Liver (tissue), 9 donors: ENCODE measurements around the gene THNSL1. TPM values are rescaled to one million over a fixed set of nuclear protein-coding genes. Genes with fewer than 3 reads are reported as not detected.

Experiments used
- DNase-seq: peaks from one replicate; pipeline ENCODE4 v3.0.0-alpha.2; 2017; ENCODE audit warnings: low spot score
- H3K27ac ChIP-seq, 2 donors: one replicate each; pipeline ENCODE4 v1.7.0; 2013; ENCODE audit warnings: inconsistent platforms in 2 of 2, low read length in 2 of 2, control low read depth in 1 of 2, low read depth in 1 of 2, mild to moderate bottlenecking in 1 of 2
- H3K27me3 ChIP-seq, 4 donors: one replicate each; pipeline versions ENCODE4 v1.6.1 to v1.7.0; 2013; ENCODE audit warnings: low read length in 3 of 4, inconsistent platforms in 1 of 4, mild to moderate bottlenecking in 1 of 4, moderate library complexity in 1 of 4; ENCODE audit not compliant: control insufficient read depth in 4 of 4, insufficient read depth in 4 of 4
- H3K36me3 ChIP-seq, 4 donors: one replicate each; pipeline versions ENCODE4 v1.6.1 to v1.7.0; 2013; ENCODE audit warnings: low read length in 3 of 4, mild to moderate bottlenecking in 3 of 4, low read depth in 1 of 4, moderate library complexity in 1 of 4; ENCODE audit not compliant: control insufficient read depth in 4 of 4, insufficient read depth in 3 of 4
- H3K4me1 ChIP-seq, 4 donors: one replicate each; pipeline versions ENCODE4 v1.6.1 to v1.7.0; 2013; ENCODE audit warnings: low read length in 3 of 4, mild to moderate bottlenecking in 3 of 4, moderate library complexity in 1 of 4; ENCODE audit not compliant: control insufficient read depth in 4 of 4, insufficient read depth in 4 of 4
- H3K4me3 ChIP-seq, 3 donors: one replicate each; pipeline versions ENCODE4 v1.6.1 to v1.7.0; 2013; ENCODE audit warnings: low read length in 3 of 3, control low read depth in 1 of 3, low read depth in 1 of 3, mild to moderate bottlenecking in 1 of 3
- H3K9ac ChIP-seq, 2 donors: one replicate each; pipeline ENCODE4 v1.7.0; 2013; ENCODE audit warnings: low read length in 2 of 2, mild to moderate bottlenecking in 2 of 2, moderate library complexity in 2 of 2, control low read depth in 1 of 2, low read depth in 1 of 2
- H3K9me3 ChIP-seq, 4 donors: one replicate each; pipeline versions ENCODE4 v1.6.1 to v1.7.0; 2013; ENCODE audit warnings: low read length in 3 of 4; ENCODE audit not compliant: control insufficient read depth in 4 of 4
- ATF3 ChIP-seq: IDR thresholded peaks from 2 replicates; pipeline ENCODE4 v1.6.1; 2016; ENCODE audit warnings: antibody characterized with exemption
- CTCF ChIP-seq: fragments of 150-350 bp; IDR thresholded peaks from 2 replicates; pipeline ENCODE4 v1.5.1; 2017; ENCODE audit warnings: improper control_type of control experiment, low read depth, low read length; ENCODE audit not compliant: missing input control
- EGR1 ChIP-seq, 2 donors: IDR thresholded peaks; 2 replicates each; pipeline ENCODE4 v1.6.1; 2016 to 2018; ENCODE audit warnings: antibody characterized with exemption in 2 of 2, low read depth in 2 of 2
- FOXA1 ChIP-seq: IDR thresholded peaks from 2 replicates; pipeline ENCODE4 v1.6.1; 2016; ENCODE audit warnings: antibody characterized with exemption
- FOXA2 ChIP-seq: IDR thresholded peaks from 2 replicates; pipeline ENCODE4 v1.6.1; 2016; ENCODE audit warnings: antibody characterized with exemption
- GABPA ChIP-seq, 2 donors: IDR thresholded peaks in 1 of 2; conservative IDR thresholded peaks in 1 of 2; 2 replicates each; pipeline ENCODE4 v1.6.1; 2016; ENCODE audit warnings: antibody characterized with exemption in 2 of 2, mild to moderate bottlenecking in 1 of 2, moderate library complexity in 1 of 2
- HNF4A ChIP-seq, 2 donors: conservative IDR thresholded peaks; 2 replicates each; pipeline ENCODE4 v1.6.1; 2016; ENCODE audit warnings: antibody characterized with exemption in 2 of 2, mild to moderate bottlenecking in 2 of 2
- HNF4G ChIP-seq: IDR thresholded peaks from 2 replicates; pipeline ENCODE4 v1.6.1; 2016; ENCODE audit warnings: antibody characterized with exemption
- JUND ChIP-seq, 2 donors: IDR thresholded peaks; 2 replicates each; pipeline ENCODE4 v1.6.1; 2016; ENCODE audit warnings: antibody characterized with exemption in 2 of 2
- NR2F2 ChIP-seq: IDR thresholded peaks from 2 replicates; pipeline ENCODE4 v1.6.1; 2016; ENCODE audit warnings: antibody characterized with exemption
- RAD21 ChIP-seq, 2 donors: IDR thresholded peaks; 2 replicates each; pipeline ENCODE4 v1.6.1; 2016; ENCODE audit warnings: antibody characterized with exemption in 2 of 2, mild to moderate bottlenecking in 2 of 2
- REST ChIP-seq: IDR thresholded peaks from 2 replicates; pipeline ENCODE4 v1.6.1; 2016; ENCODE audit warnings: antibody characterized with exemption, mild to moderate bottlenecking
- RXRA ChIP-seq, 2 donors: IDR thresholded peaks; 2 replicates each; pipeline ENCODE4 v1.6.1; 2017 to 2018; ENCODE audit warnings: antibody characterized with exemption in 2 of 2, mild to moderate bottlenecking in 1 of 2
- SP1 ChIP-seq: IDR thresholded peaks from 2 replicates; pipeline ENCODE4 v1.6.1; 2018; ENCODE audit warnings: antibody characterized with exemption, mild to moderate bottlenecking
- TAF1 ChIP-seq: conservative IDR thresholded peaks from 2 replicates; pipeline ENCODE4 v1.6.1; 2016; ENCODE audit warnings: antibody characterized with exemption, mild to moderate bottlenecking
- YY1 ChIP-seq: IDR thresholded peaks from 2 replicates; pipeline ENCODE4 v1.6.1; 2016; ENCODE audit warnings: antibody characterized with exemption, mild to moderate bottlenecking
- ZBTB33 ChIP-seq: IDR thresholded peaks from 2 replicates; pipeline ENCODE4 v1.6.1; 2016; ENCODE audit warnings: antibody characterized with exemption
- WGBS: extraction: QIAGEN DNeasy Blood & Tissue Kit; methylation state at CpG from one replicate; pipeline ENCODE4 v1.1.7; 2013; 5-methylcytosine and 5-hydroxymethylcytosine counted together
- polyA plus RNA-seq, 2 donors: library from polyadenylated mRNA; stranded (reverse) in 1 of 2; unstranded in 1 of 2; fragments of 200-250 nt in 1 of 2; fragments of >200 nt in 1 of 2; fragmentation: Nextera tagmentation in 1 of 2; extraction: Ambion mirVana in 1 of 2; gene quantifications; one replicate each; pipeline versions ENCODE4 v1.2.1 to v1.2.3, GENCODE V29; 2013 to 2015
- total RNA-seq, 2 donors: library from RNA; depleted of rRNA; stranded (reverse); fragments of >200 nt; gene quantifications; one replicate each; pipeline ENCODE4 v1.2.3, GENCODE V29; 2014
- TF ChIP-seq, protein P1 (sequence below): IDR thresholded peaks from 2 replicates; pipeline ENCODE4 v1.6.1; 2016; ENCODE audit warnings: antibody characterized with exemption
- donor health status: healthy.
- donor health status: healthy.
- donor health status: healthy.
- donor health status: healthy.
- donor health status: healthy.

Gene THNSL1
- total and polyA plus RNA-seq, 4 donors, result 5.0 to 8.2 (median 7.8) TPM

- Histone ChIP-seq H3K9me3 (no peaks in the 10 kb centered on the region), H3K36me3 (no peaks in the 10 kb centered on the region), H3K27me3 (no peaks in the 10 kb centered on the region), H3K4me3 (no peak overlapping the region), H3K9ac (no peak overlapping the region), H3K4me1 (no peaks in the 10 kb centered on the region), H3K27ac (no peak overlapping the region)
- DNase-seq, result no peak
- no peak for TF ChIP-seq RAD21 (IDR thresholded peaks at IDR 0.05)
- WGBS, result 92% methylated on average over 4 of the region's 4 CpGs
These were observed 36.7 kb upstream of the THNSL1 start for GRCh38 chr10:24979685-24980084.

DNA sequence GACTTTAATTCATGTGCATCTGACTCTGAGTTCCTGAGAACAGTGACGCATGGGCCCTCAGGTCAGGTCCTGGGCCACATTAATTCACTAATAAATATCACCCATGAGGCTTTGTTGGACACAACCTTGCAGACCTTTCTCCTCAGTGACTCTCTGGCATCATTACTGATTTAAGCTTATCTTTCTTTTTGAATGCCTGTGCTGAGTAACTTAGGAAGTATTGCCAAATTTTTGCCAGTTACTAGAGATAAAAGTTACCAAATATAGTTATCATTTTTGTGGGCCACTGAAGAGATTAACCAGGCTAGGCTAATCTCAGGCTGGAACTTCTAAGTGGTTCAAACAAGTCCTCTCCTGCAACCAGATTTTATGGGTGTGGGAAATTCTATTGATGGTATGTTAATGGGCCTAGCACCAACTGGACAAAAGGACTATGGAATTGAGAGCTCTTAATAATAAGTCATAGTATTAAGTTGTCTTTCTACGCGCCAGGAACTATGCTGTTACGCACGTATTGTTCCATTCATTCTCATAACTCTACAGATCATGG is 35.2 kb upstream of the THNSL1 start:
- no peak overlapping the region for H3K4me3 ChIP-seq
- no peaks in the 10 kb centered on the region for H3K36me3 ChIP-seq
- H3K27me3 ChIP-seq, result no peaks in the 10 kb centered on the region
- no peak overlapping the region for H3K9ac ChIP-seq
- DNase-seq, result no peak
- WGBS, result 97% methylated on average over 5 of the region's 5 CpGs
- H3K27ac ChIP-seq, result no peak overlapping the region
- TF ChIP-seq RXRA (IDR thresholded peaks at IDR 0.05), result no peak
- TF ChIP-seq REST, result no peak
- no peak for TF ChIP-seq FOXA2
- TF ChIP-seq TAF1, result no peak
- no peak for TF ChIP-seq NR2F2
- no peak for TF ChIP-seq HNF4G
- no peak for TF ChIP-seq SP1
- no peak for TF ChIP-seq ATF3
- TF ChIP-seq ZBTB33, result no peak
- TF ChIP-seq, protein P1, sequence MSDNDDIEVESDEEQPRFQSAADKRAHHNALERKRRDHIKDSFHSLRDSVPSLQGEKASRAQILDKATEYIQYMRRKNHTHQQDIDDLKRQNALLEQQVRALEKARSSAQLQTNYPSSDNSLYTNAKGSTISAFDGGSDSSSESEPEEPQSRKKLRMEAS, result no peak
- no peak for TF ChIP-seq YY1
- TF ChIP-seq JUND (IDR thresholded peaks at IDR 0.05), result no peak
- no peak for TF ChIP-seq GABPA (IDR thresholded peaks at IDR 0.05 in 1 of 2, conservative IDR thresholded peaks at IDR 0.05 in 1 of 2)
- no peak for TF ChIP-seq HNF4A (conservative IDR thresholded peaks at IDR 0.05)
- no peak for TF ChIP-seq RAD21 (IDR thresholded peaks at IDR 0.05)
- TF ChIP-seq EGR1 (IDR thresholded peaks at IDR 0.05; ENCODE audit: low read depth in 2 of 2), result no peak
- no peak for TF ChIP-seq CTCF
- no peak for TF ChIP-seq FOXA1
- H3K4me1 ChIP-seq, result no peaks in the 10 kb centered on the region
- H3K9me3 ChIP-seq, result no peaks in the 10 kb centered on the region
